ENCODE results near the gene PMEL. TPM values are rescaled to one million over a fixed set of nuclear protein-coding genes. Genes with fewer than 3 reads are reported as not detected.
"Not testable (repeated sequence)": the region's sequence is repeated elsewhere in the genome, so short reads cannot be mapped to it uniquely, and the experiment has no call there.

The PMEL gene
- total and polyA plus RNA-seq, 2 donors (not counting 1 experiment from before 2014, with no cell fraction given) = 0.32 to 0.46 TPM

GRCh38 chr12:55922126-55922525, 43.7 kb downstream of the PMEL start:
- intact Hi-C loops (cut with micrococcal nuclease) = loop anchor here (10.0 kb wide), 1 partner anchor 277 kb away; no protein-coding TSS in a partner anchor
- H3K4me3 Mint-ChIP-seq = no peak overlapping the region
- no peak overlapping the region for H3K4me3 ChIP-seq (ENCODE audit: control extremely low read depth in 1 of 5, extremely low read depth in 1 of 5, insufficient read depth in 1 of 5, low read depth in 2 of 5, low read length in 4 of 5)
- no peak overlapping the region for H2AFZ ChIP-seq (ENCODE audit: insufficient read depth, low read depth, low read length, poor library complexity, severe bottlenecking)
- H3K9ac ChIP-seq (ENCODE audit: low read length) = no peak overlapping the region
- peaks cover 10% of the 10 kb centered on the region for H4K20me1 ChIP-seq (ENCODE audit: control insufficient read depth, insufficient read depth, low read length, poor library complexity, severe bottlenecking)
- no peak overlapping the region for H3K4me2 ChIP-seq (replicated peaks; ENCODE audit: low read depth, low read length, poor library complexity, severe bottlenecking)
- no CpG with 5 or more reads among the region's 3 CpGs for WGBS (ENCODE audit: insufficient coverage)
- DNase-seq (no peak), ATAC-seq (ENCODE audit: low read depth) (no peak)
- TF ChIP-seq EZH2 (IDR thresholded peaks at IDR 0.05; ENCODE audit: borderline replicate concordance, insufficient read depth, low read depth, low read length, poor library complexity, severe bottlenecking) = no peak
- no peak for TF ChIP-seq CTCF (IDR thresholded peaks at IDR 0.05)
- ChIA-PET POLR2A (no interaction called here), CTCF (interaction anchor here (1.0 to 2.3 kb wide), 2 partner anchors 10 to 18 kb away, joined by 3 to 7 read pairs; no protein-coding TSS in a partner anchor)
- H3K36me3 ChIP-seq (replicated peaks in 1 of 2; ENCODE audit: control extremely low read depth in 1 of 2, control insufficient read depth in 1 of 2, extremely low read depth in 1 of 2, insufficient read depth in 2 of 2, low read length in 1 of 2) = peaks cover 1 to 27% of the 10 kb centered on the region in 2 experiments
- no peaks in the 10 kb centered on the region for H3K9me3 Mint-ChIP-seq (ENCODE audit: insufficient read depth)
- H3K4me1 ChIP-seq (ENCODE audit: control insufficient read depth in 2 of 2, insufficient read depth in 2 of 2, low read length in 2 of 2) = peaks cover 6 to 7% of the 10 kb centered on the region in 2 donors
- no peak overlapping the region for H3K27ac Mint-ChIP-seq
- H3K4me1 Mint-ChIP-seq = peaks cover 30% of the 10 kb centered on the region
- H3K27me3 ChIP-seq (replicated peaks in 1 of 4; ENCODE audit: control extremely low read depth in 1 of 4, control insufficient read depth in 3 of 4, insufficient read depth in 4 of 4, low read length in 3 of 4) = no peaks in the 10 kb centered on the region
- no peaks in the 10 kb centered on the region for H3K27me3 Mint-ChIP-seq
- no peak overlapping the region for H3K27ac ChIP-seq (ENCODE audit: low read length in 2 of 2)
- no peaks in the 10 kb centered on the region for H3K9me3 ChIP-seq (ENCODE audit: control extremely low read depth in 1 of 3, control insufficient read depth in 2 of 3, insufficient read depth in 1 of 3, low read length in 2 of 3)
- H3K79me2 ChIP-seq (ENCODE audit: control insufficient read depth, insufficient read depth, low read length) = peaks cover 84% of the 10 kb centered on the region

- Histone ChIP-seq H3K36me3 (replicated peaks in 1 of 2; ENCODE audit: control extremely low read depth in 1 of 2, control insufficient read depth in 1 of 2, extremely low read depth in 1 of 2, insufficient read depth in 2 of 2, low read length in 1 of 2) (peaks cover 6 to 30% of the 10 kb centered on the region in 2 experiments), H4K20me1 (ENCODE audit: control insufficient read depth, insufficient read depth, low read length, poor library complexity, severe bottlenecking) (peaks cover 25% of the 10 kb centered on the region), H3K79me2 (ENCODE audit: control insufficient read depth, insufficient read depth, low read length) (peaks cover 100% of the 10 kb centered on the region)
- peaks cover 18% of the 10 kb centered on the region for H3K4me1 Mint-ChIP-seq
- H3K9ac ChIP-seq (ENCODE audit: low read length); H3K4me2 ChIP-seq (replicated peaks; ENCODE audit: low read depth, low read length, poor library complexity, severe bottlenecking); H3K27ac Mint-ChIP-seq; H3K27ac ChIP-seq (ENCODE audit: low read length in 2 of 2); H3K4me1 ChIP-seq (ENCODE audit: control insufficient read depth in 2 of 2, insufficient read depth in 2 of 2, low read length in 2 of 2); DNase-seq; ATAC-seq (ENCODE audit: low read depth); H2AFZ ChIP-seq (ENCODE audit: insufficient read depth, low read depth, low read length, poor library complexity, severe bottlenecking); POLR2A ChIA-PET; intact Hi-C loops (cut with micrococcal nuclease); H3K27me3 ChIP-seq (replicated peaks in 1 of 4; ENCODE audit: control extremely low read depth in 1 of 4, control insufficient read depth in 3 of 4, insufficient read depth in 4 of 4, low read length in 3 of 4); H3K27me3 Mint-ChIP-seq; H3K4me3 ChIP-seq (ENCODE audit: control extremely low read depth in 1 of 5, extremely low read depth in 1 of 5, insufficient read depth in 1 of 5, low read depth in 2 of 5, low read length in 4 of 5); H3K4me3 Mint-ChIP-seq; H3K9me3 ChIP-seq (ENCODE audit: control extremely low read depth in 1 of 3, control insufficient read depth in 2 of 3, insufficient read depth in 1 of 3, low read length in 2 of 3); H3K9me3 Mint-ChIP-seq (ENCODE audit: insufficient read depth): not testable (repeated sequence)
- WGBS (ENCODE audit: insufficient coverage) = 100% methylated on average over 1 of the region's 3 CpGs
- CTCF ChIA-PET = interaction anchor here (1.0 kb wide), 1 partner anchor 77 kb away, joined by 5 read pairs; no protein-coding TSS in a partner anchor
Measured at GRCh38 chr12:55919032-55919431, 46.8 kb downstream of the PMEL start.
